SK-N-SH (cell line): ENCODE data around the gene SLCO4A1. TPM values are rescaled to one million over a fixed set of nuclear protein-coding genes. Genes with fewer than 3 reads are reported as not detected.

Experiments used
- CTCF ChIA-PET: fragments of 300-600, 350-600 bp; formaldehyde crosslinking; extraction: SDS; loops from one replicate; lab custom pipeline; 2021; lab: Yijun Ruan, JAX
- POLR2A ChIA-PET: fragments of 350-600 bp; sonication (Branson Sonifier 250); formaldehyde crosslinking; extraction: SDS; loops from one replicate; lab custom pipeline; 2020; ENCODE audit warnings: antibody characterized with exemption, inconsistent platforms; lab: Yijun Ruan, JAX
- DNase-seq: peaks from one replicate; pipeline ENCODE4 v3.0.0; 2012
- H2AFZ ChIP-seq: fragments of 200-600 bp; sonication (generic); 2 replicates; pipeline ENCODE4 v1.8.1; 2016; ENCODE audit warnings: antibody characterized with exemption, mild to moderate bottlenecking, low read depth
- H3F3A ChIP-seq: fragments of 200-600 bp; sonication (generic); replicated peaks from 2 replicates; pipeline ENCODE3; 2016; ENCODE audit warnings: antibody characterized with exemption, mild to moderate bottlenecking; ENCODE audit not compliant: insufficient read depth
- H3K27ac ChIP-seq, 2 experiments: fragments of 200-500 bp in 1 of 2; fragments of 200-600 bp in 1 of 2; sonication (Bioruptor generic) in 1 of 2; sonication (generic), shearing (Covaris generic) in 1 of 2; 2 replicates each; pipeline versions ENCODE4 v1.5.1 to v1.6.1; 2014 to 2016; ENCODE audit warnings: low read depth in 2 of 2, inconsistent platforms in 1 of 2, low read length in 1 of 2, mild to moderate bottlenecking in 1 of 2, mixed read lengths in 1 of 2
- H3K27me3 ChIP-seq: fragments of 200-600 bp; sonication (generic), shearing (Covaris generic); 2 replicates; pipeline ENCODE4 v1.6.1; 2016; ENCODE audit warnings: mixed run types; ENCODE audit not compliant: insufficient read depth
- H3K36me3 ChIP-seq, 2 experiments: fragments of 200-500 bp in 1 of 2; fragments of 200-600 bp in 1 of 2; sonication (Bioruptor generic) in 1 of 2; sonication (generic) in 1 of 2; replicated peaks in 1 of 2; 2 replicates each; pipeline versions ENCODE3 to v1.5.1; 2014 to 2016; ENCODE audit warnings: low read length in 1 of 2, mild to moderate bottlenecking in 1 of 2; ENCODE audit not compliant: insufficient read depth in 2 of 2, control insufficient read depth in 1 of 2
- H3K4me1 ChIP-seq, 2 experiments: fragments of 200-500 bp in 1 of 2; fragments of 200-600 bp in 1 of 2; sonication (Bioruptor generic) in 1 of 2; sonication (generic), shearing (Covaris generic) in 1 of 2; 2 replicates each; pipeline versions ENCODE4 v1.5.1 to v1.6.1; 2014 to 2016; ENCODE audit warnings: low read depth in 1 of 2, low read length in 1 of 2, mixed run types in 1 of 2; ENCODE audit not compliant: insufficient read depth in 2 of 2, control insufficient read depth in 1 of 2
- H3K4me2 ChIP-seq: fragments of 200-600 bp; sonication (generic), shearing (Covaris generic); 2 replicates; pipeline ENCODE4 v1.6.1; 2017; ENCODE audit warnings: mixed run types
- H3K4me3 ChIP-seq, 2 experiments: fragments of 200-500 bp in 1 of 2; fragments of 200-600 bp in 1 of 2; sonication (Bioruptor generic) in 1 of 2; sonication (generic), shearing (Covaris generic) in 1 of 2; 2 replicates each; pipeline versions ENCODE4 v1.5.1 to v1.8.1; 2014 to 2016; ENCODE audit warnings: low read depth in 2 of 2, inconsistent platforms in 1 of 2, low read length in 1 of 2, mild to moderate bottlenecking in 1 of 2, mixed read lengths in 1 of 2, moderate library complexity in 1 of 2
- H3K79me2 ChIP-seq: fragments of 200-600 bp; sonication (generic); 2 replicates; pipeline ENCODE4 v1.8.1; 2017; ENCODE audit warnings: mild to moderate bottlenecking; ENCODE audit not compliant: insufficient read depth
- H3K9ac ChIP-seq: fragments of 200-600 bp; sonication (generic); 2 replicates; pipeline ENCODE4 v1.6.1; 2017; ENCODE audit warnings: mixed run types
- H3K9me2 ChIP-seq: fragments of 200-600 bp; sonication (generic); 2 replicates; pipeline ENCODE4 v1.6.1; 2017; ENCODE audit warnings: mixed run types
- H3K9me3 ChIP-seq: fragments of 200-600 bp; sonication (generic); 2 replicates; pipeline ENCODE4 v1.6.1; 2017; ENCODE audit warnings: mixed run types, mild to moderate bottlenecking, moderate library complexity
- H4K20me1 ChIP-seq: fragments of 200-600 bp; sonication (generic); 2 replicates; pipeline ENCODE4 v1.6.1; 2017; ENCODE audit warnings: mild to moderate bottlenecking, mixed run types; ENCODE audit not compliant: insufficient read depth
- ELF1 ChIP-seq: IDR thresholded peaks from 2 replicates; pipeline ENCODE4 v1.4.0; 2012
- EP300 ChIP-seq, 2 experiments: IDR thresholded peaks; 2 replicates each; pipeline versions ENCODE4 v1.4.0 to v1.6.1; 2012; ENCODE audit warnings: borderline replicate concordance in 1 of 2, low read depth in 1 of 2, low read length in 1 of 2
- EZH2phosphoT487 ChIP-seq: fragments of 200-600 bp; sonication (generic); IDR thresholded peaks from 2 replicates; pipeline ENCODE4 v1.6.1; 2017; ENCODE audit warnings: low read depth, mixed run types, mild to moderate bottlenecking, antibody characterized with exemption, moderate library complexity, borderline replicate concordance
- FOSL2 ChIP-seq: IDR thresholded peaks from 2 replicates; pipeline ENCODE4 v1.4.0; 2012; ENCODE audit warnings: low read depth, mild to moderate bottlenecking, moderate library complexity, borderline replicate concordance
- GABPA ChIP-seq: IDR thresholded peaks from 2 replicates; pipeline ENCODE4 v1.4.0; 2012; ENCODE audit warnings: low read depth, mild to moderate bottlenecking
- MXI1 ChIP-seq: IDR thresholded peaks from 2 replicates; pipeline ENCODE4 v1.6.1; 2012; ENCODE audit warnings: mild to moderate bottlenecking, low read depth, low read length, improper control_type of control experiment
- NFIC ChIP-seq: IDR thresholded peaks from 2 replicates; pipeline ENCODE4 v1.4.0; 2012; ENCODE audit warnings: borderline replicate concordance
- NRF1 ChIP-seq: IDR thresholded peaks from 2 replicates; pipeline ENCODE4 v1.6.1; 2012; ENCODE audit warnings: low read depth, mild to moderate bottlenecking, low read length
- POLR2AphosphoS5 ChIP-seq: IDR thresholded peaks from 2 replicates; pipeline ENCODE4 v1.6.1; 2012; ENCODE audit warnings: low read depth, low read length
- RFX5 ChIP-seq: IDR thresholded peaks from 2 replicates; pipeline ENCODE4 v1.6.1; 2012; ENCODE audit warnings: mild to moderate bottlenecking, improper control_type of control experiment, low read length
- RXRA ChIP-seq: IDR thresholded peaks from 2 replicates; pipeline ENCODE4 v1.4.0; 2012; ENCODE audit warnings: low read depth, mild to moderate bottlenecking, borderline replicate concordance
- TCF12 ChIP-seq: IDR thresholded peaks from 2 replicates; pipeline ENCODE4 v1.4.0; 2012
- TEAD4 ChIP-seq: IDR thresholded peaks from 2 replicates; pipeline ENCODE4 v1.4.0; 2012; ENCODE audit warnings: mild to moderate bottlenecking, borderline replicate concordance; ENCODE audit not compliant: insufficient read depth
- WGBS: methylation state at CpG from one replicate; pipeline ENCODE4 v1.1.6; 2017; ENCODE audit warnings: low lambda C conversion rate; 5-methylcytosine and 5-hydroxymethylcytosine counted together
- polyA plus RNA-seq, 3 experiments: library from polyadenylated mRNA; depleted of rRNA; stranded (reverse); fragments of >200 nt; gene quantifications; 2 replicates each; pipeline ENCODE4 v1.2.3, GENCODE V29; 2012
- TF ChIP-seq, protein P1 (sequence below): fragments of 200-600 bp; sonication (generic); IDR thresholded peaks from 2 replicates; pipeline ENCODE4 v1.6.1; 2017; ENCODE audit warnings: antibody characterized with exemption, mild to moderate bottlenecking, moderate library complexity
- TF ChIP-seq, protein P2 (sequence below): fragments of 150-350 bp; IDR thresholded peaks from 2 replicates; pipeline ENCODE4 v1.6.1; 2017; ENCODE audit warnings: antibody characterized with exemption, low read length, low read depth, borderline replicate concordance
- TF ChIP-seq, protein P3 (sequence below): IDR thresholded peaks from 2 replicates; pipeline ENCODE4; 2012
- TF ChIP-seq, protein P4 (sequence below): IDR thresholded peaks from 2 replicates; pipeline ENCODE4 v1.6.1; 2012; ENCODE audit warnings: mild to moderate bottlenecking, low read depth, low read length, moderate library complexity
- TF ChIP-seq, protein P5 (sequence below): IDR thresholded peaks from 2 replicates; pipeline ENCODE4 v1.4.0; 2012; ENCODE audit warnings: low read depth, borderline replicate concordance
- TF ChIP-seq, protein P6 (sequence below): fragments of 150-350 bp; IDR thresholded peaks from 2 replicates; pipeline ENCODE4 v1.6.1; 2016; ENCODE audit warnings: mild to moderate bottlenecking, low read depth, low read length

The SLCO4A1 gene
- polyA plus RNA-seq, 1 of the 3 experiments (the other 2 are of a cell fraction) = 0.33 TPM

DNA sequence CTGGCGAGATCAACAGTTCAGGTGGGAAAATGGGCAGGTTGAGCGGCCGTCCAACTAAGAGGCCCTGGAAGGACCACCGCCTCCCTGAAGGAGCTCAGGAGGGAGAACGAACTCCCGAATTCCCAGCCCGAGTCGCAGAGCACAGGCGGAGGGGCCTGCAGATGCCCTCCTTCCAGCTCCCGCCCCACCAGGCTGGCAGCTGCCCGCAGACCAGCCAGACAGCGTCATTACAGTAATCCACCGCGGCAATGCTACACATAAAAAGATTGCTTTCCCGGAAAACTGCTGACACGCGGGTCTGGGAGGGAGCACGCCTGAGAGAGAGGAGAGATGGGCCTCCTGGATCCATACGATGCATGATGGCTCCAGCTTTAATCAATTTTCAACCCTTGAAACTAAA is 30.5 kb upstream of the SLCO4A1 start (continued):
- TF ChIP-seq, protein P1, sequence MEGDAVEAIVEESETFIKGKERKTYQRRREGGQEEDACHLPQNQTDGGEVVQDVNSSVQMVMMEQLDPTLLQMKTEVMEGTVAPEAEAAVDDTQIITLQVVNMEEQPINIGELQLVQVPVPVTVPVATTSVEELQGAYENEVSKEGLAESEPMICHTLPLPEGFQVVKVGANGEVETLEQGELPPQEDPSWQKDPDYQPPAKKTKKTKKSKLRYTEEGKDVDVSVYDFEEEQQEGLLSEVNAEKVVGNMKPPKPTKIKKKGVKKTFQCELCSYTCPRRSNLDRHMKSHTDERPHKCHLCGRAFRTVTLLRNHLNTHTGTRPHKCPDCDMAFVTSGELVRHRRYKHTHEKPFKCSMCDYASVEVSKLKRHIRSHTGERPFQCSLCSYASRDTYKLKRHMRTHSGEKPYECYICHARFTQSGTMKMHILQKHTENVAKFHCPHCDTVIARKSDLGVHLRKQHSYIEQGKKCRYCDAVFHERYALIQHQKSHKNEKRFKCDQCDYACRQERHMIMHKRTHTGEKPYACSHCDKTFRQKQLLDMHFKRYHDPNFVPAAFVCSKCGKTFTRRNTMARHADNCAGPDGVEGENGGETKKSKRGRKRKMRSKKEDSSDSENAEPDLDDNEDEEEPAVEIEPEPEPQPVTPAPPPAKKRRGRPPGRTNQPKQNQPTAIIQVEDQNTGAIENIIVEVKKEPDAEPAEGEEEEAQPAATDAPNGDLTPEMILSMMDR = no peak
- TF ChIP-seq EP300 (IDR thresholded peaks at IDR 0.05; ENCODE audit: borderline replicate concordance in 1 of 2, low read depth in 1 of 2, low read length in 1 of 2) (no peak), NRF1 (no peak)

DNA sequence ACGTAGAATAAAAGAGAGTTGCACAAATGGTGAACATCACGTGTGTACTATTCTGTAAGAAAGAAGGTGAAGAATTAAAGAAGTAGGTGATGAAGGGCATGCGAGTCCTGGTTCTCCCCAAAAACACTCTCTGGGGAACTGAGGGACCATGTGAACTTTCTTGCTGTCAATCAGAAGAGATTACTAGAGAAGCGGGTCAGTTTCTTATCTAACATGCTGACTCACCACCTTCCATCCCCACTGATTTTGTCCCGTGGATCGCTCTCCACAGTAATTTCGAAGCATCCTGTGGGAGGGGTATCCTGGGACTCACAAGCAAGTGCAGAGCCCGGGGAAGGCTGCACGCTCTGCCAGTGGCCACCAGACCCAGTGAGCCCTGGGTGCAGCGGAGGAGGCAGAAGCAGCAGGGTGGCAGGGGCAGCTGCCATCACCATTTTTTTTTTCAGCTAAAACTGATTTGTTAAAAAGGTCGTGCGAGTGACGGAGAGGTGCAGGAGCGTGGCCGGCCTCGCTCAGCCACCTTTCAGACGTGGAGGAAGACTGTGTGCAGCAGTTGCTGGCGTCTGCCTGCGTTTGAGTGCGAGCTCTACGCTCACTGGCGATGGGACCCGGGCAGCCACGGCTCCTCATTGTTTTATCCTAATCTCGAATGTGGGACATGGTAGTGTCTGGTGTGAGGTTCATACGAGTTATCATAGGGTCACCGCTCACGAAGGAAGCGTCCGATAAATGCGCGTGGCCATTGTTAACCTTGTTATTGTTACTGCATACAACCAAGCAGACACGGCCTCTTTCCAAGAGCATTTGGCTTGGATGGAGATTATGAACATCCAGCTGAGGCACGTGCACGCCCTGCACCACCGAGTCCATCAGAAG is 28.0 kb upstream of the SLCO4A1 start:
- H3K4me1 ChIP-seq = no peaks in the 10 kb centered on the region; a peak in 1 of 4 replicates
- no peaks in the 10 kb centered on the region for H3K79me2 ChIP-seq
- H3K9me2 ChIP-seq = no peaks in the 10 kb centered on the region
- no peak overlapping the region for H3K4me2 ChIP-seq
- no peak for DNase-seq
- no peak overlapping the region for H3K9ac ChIP-seq
- no peaks in the 10 kb centered on the region for H3K9me3 ChIP-seq
- POLR2A ChIA-PET = no interaction called here
- no peaks in the 10 kb centered on the region for H3F3A ChIP-seq
- H3K27me3 ChIP-seq = no peaks in the 10 kb centered on the region
- no peak overlapping the region for H2AFZ ChIP-seq
- CTCF ChIA-PET = interaction anchor here (1.1 to 2.2 kb wide), 3 partner anchors 9 to 204 kb away, joined by 3 to 12 read pairs (median 4); no protein-coding TSS in a partner anchor
- no peak overlapping the region for H3K4me3 ChIP-seq
- no peak overlapping the region for H3K27ac ChIP-seq
- no peaks in the 10 kb centered on the region for H3K36me3 ChIP-seq
- WGBS = 70% methylated on average over 32 of the region's 36 CpGs
- H4K20me1 ChIP-seq = no peaks in the 10 kb centered on the region
- no peak for TF ChIP-seq ELF1
- TF ChIP-seq, protein P2, sequence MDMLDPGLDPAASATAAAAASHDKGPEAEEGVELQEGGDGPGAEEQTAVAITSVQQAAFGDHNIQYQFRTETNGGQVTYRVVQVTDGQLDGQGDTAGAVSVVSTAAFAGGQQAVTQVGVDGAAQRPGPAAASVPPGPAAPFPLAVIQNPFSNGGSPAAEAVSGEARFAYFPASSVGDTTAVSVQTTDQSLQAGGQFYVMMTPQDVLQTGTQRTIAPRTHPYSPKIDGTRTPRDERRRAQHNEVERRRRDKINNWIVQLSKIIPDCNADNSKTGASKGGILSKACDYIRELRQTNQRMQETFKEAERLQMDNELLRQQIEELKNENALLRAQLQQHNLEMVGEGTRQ = no peak
- TF ChIP-seq RFX5 = no peak
- TF ChIP-seq NFIC = no peak
- no peak for TF ChIP-seq TCF12
- no peak for TF ChIP-seq TEAD4
- no peak for TF ChIP-seq GABPA
- TF ChIP-seq EZH2phosphoT487 = no peak
- TF ChIP-seq, protein P3, sequence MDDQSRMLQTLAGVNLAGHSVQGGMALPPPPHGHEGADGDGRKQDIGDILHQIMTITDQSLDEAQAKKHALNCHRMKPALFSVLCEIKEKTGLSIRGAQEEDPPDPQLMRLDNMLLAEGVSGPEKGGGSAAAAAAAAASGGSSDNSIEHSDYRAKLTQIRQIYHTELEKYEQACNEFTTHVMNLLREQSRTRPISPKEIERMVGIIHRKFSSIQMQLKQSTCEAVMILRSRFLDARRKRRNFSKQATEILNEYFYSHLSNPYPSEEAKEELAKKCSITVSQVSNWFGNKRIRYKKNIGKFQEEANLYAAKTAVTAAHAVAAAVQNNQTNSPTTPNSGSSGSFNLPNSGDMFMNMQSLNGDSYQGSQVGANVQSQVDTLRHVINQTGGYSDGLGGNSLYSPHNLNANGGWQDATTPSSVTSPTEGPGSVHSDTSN = no peak
- no peak for TF ChIP-seq FOSL2
- TF ChIP-seq MXI1 = no peak
- TF ChIP-seq, protein P4, sequence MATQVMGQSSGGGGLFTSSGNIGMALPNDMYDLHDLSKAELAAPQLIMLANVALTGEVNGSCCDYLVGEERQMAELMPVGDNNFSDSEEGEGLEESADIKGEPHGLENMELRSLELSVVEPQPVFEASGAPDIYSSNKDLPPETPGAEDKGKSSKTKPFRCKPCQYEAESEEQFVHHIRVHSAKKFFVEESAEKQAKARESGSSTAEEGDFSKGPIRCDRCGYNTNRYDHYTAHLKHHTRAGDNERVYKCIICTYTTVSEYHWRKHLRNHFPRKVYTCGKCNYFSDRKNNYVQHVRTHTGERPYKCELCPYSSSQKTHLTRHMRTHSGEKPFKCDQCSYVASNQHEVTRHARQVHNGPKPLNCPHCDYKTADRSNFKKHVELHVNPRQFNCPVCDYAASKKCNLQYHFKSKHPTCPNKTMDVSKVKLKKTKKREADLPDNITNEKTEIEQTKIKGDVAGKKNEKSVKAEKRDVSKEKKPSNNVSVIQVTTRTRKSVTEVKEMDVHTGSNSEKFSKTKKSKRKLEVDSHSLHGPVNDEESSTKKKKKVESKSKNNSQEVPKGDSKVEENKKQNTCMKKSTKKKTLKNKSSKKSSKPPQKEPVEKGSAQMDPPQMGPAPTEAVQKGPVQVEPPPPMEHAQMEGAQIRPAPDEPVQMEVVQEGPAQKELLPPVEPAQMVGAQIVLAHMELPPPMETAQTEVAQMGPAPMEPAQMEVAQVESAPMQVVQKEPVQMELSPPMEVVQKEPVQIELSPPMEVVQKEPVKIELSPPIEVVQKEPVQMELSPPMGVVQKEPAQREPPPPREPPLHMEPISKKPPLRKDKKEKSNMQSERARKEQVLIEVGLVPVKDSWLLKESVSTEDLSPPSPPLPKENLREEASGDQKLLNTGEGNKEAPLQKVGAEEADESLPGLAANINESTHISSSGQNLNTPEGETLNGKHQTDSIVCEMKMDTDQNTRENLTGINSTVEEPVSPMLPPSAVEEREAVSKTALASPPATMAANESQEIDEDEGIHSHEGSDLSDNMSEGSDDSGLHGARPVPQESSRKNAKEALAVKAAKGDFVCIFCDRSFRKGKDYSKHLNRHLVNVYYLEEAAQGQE = no peak
- TF ChIP-seq, protein P5, sequence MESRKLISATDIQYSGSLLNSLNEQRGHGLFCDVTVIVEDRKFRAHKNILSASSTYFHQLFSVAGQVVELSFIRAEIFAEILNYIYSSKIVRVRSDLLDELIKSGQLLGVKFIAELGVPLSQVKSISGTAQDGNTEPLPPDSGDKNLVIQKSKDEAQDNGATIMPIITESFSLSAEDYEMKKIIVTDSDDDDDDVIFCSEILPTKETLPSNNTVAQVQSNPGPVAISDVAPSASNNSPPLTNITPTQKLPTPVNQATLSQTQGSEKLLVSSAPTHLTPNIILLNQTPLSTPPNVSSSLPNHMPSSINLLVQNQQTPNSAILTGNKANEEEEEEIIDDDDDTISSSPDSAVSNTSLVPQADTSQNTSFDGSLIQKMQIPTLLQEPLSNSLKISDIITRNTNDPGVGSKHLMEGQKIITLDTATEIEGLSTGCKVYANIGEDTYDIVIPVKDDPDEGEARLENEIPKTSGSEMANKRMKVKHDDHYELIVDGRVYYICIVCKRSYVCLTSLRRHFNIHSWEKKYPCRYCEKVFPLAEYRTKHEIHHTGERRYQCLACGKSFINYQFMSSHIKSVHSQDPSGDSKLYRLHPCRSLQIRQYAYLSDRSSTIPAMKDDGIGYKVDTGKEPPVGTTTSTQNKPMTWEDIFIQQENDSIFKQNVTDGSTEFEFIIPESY = no peak
- no peak for TF ChIP-seq POLR2AphosphoS5
- TF ChIP-seq, protein P6, sequence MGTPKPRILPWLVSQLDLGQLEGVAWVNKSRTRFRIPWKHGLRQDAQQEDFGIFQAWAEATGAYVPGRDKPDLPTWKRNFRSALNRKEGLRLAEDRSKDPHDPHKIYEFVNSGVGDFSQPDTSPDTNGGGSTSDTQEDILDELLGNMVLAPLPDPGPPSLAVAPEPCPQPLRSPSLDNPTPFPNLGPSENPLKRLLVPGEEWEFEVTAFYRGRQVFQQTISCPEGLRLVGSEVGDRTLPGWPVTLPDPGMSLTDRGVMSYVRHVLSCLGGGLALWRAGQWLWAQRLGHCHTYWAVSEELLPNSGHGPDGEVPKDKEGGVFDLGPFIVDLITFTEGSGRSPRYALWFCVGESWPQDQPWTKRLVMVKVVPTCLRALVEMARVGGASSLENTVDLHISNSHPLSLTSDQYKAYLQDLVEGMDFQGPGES = no peak
- TF ChIP-seq RXRA = no peak
